A549 (cell line): ENCODE data around the gene RABL6.

Source experiments
- FOSL2 ChIP-seq, 2 experiments: fragments of 450-650 bp in 1 of 2; fragments of >200 bp in 1 of 2; sonication (Bioruptor Twin) in 1 of 2; formaldehyde crosslinking; IDR thresholded peaks; 2 replicates each; pipeline versions ENCODE4 v1.5.0 to v1.6.1; 2016 to 2020; ENCODE audit warnings: mild to moderate bottlenecking in 1 of 2, moderate library complexity in 1 of 2
- MAFK ChIP-seq: fragments of 450-650 bp; IDR thresholded peaks from 2 replicates; pipeline ENCODE4 v1.6.1; 2014; ENCODE audit not compliant: partially characterized antibody
- POLR2A ChIP-seq: IDR thresholded peaks from 2 replicates; pipeline ENCODE4 v1.6.1; 2012; ENCODE audit warnings: mild to moderate bottlenecking, low read length
- TF ChIP-seq, protein P1 (sequence below): fragments of >200 bp; sonication (Bioruptor Twin); formaldehyde crosslinking; IDR thresholded peaks from 3 replicates; pipeline ENCODE4 v1.5.1; 2016
- TF ChIP-seq, protein P2 (sequence below): fragments of 150-350 bp; IDR thresholded peaks from 2 replicates; pipeline ENCODE4 v1.6.1; 2014; ENCODE audit warnings: low read depth, mild to moderate bottlenecking, low read length
- TF ChIP-seq, protein P3 (sequence below): IDR thresholded peaks from 2 replicates; pipeline ENCODE4 v1.6.1; 2012

DNA sequence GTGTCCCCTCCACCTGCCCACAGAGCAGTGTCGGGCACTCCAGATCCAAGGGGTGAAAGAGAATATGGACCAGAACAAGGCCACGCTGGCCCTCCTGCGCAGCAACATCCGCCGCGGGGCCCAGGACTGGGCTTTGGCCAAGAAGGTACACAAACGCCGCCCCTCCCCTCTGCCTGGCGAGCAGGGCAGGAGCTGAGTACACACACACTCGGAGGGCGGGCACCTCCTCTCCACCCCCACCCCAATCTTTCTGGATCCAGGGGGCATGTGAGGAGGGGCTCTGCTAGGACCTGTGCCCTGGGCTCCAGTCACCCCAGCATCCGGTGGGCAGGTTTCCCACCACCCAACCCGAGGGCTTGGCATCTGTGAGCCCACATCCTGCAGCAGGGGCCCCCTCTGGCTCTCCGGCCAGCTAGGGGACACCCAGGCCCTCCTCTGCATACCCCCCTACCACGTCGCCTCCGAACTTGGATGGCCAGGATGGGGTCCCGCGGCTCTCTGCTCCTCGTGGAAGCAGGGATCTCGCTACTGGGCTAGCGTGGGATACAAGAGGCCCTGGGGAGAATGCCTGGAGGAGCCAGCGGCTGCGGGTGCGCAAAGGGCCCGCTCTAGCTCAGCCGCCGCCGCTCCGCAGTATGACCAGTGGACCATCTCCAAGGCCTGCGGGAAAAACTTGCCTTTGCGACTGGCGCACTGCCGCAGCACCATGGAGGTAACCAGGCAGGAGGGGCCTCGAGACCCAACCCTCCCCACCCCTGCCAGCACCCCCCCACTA lies 8.5 kb upstream of the RABL6 start:
- TF ChIP-seq, protein P1, sequence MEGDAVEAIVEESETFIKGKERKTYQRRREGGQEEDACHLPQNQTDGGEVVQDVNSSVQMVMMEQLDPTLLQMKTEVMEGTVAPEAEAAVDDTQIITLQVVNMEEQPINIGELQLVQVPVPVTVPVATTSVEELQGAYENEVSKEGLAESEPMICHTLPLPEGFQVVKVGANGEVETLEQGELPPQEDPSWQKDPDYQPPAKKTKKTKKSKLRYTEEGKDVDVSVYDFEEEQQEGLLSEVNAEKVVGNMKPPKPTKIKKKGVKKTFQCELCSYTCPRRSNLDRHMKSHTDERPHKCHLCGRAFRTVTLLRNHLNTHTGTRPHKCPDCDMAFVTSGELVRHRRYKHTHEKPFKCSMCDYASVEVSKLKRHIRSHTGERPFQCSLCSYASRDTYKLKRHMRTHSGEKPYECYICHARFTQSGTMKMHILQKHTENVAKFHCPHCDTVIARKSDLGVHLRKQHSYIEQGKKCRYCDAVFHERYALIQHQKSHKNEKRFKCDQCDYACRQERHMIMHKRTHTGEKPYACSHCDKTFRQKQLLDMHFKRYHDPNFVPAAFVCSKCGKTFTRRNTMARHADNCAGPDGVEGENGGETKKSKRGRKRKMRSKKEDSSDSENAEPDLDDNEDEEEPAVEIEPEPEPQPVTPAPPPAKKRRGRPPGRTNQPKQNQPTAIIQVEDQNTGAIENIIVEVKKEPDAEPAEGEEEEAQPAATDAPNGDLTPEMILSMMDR, result no peak
- TF ChIP-seq FOSL2 (IDR thresholded peaks at IDR 0.05) (no peak), FOSL2 (CRISPR knock-in tag; IDR thresholded peaks at IDR 0.05) (no peak), MAFK (no peak), POLR2A (no peak; the same call in 1 of the 2 replicates)
- TF ChIP-seq, protein P2, sequence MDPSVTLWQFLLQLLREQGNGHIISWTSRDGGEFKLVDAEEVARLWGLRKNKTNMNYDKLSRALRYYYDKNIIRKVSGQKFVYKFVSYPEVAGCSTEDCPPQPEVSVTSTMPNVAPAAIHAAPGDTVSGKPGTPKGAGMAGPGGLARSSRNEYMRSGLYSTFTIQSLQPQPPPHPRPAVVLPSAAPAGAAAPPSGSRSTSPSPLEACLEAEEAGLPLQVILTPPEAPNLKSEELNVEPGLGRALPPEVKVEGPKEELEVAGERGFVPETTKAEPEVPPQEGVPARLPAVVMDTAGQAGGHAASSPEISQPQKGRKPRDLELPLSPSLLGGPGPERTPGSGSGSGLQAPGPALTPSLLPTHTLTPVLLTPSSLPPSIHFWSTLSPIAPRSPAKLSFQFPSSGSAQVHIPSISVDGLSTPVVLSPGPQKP, result no peak
- TF ChIP-seq, protein P3, sequence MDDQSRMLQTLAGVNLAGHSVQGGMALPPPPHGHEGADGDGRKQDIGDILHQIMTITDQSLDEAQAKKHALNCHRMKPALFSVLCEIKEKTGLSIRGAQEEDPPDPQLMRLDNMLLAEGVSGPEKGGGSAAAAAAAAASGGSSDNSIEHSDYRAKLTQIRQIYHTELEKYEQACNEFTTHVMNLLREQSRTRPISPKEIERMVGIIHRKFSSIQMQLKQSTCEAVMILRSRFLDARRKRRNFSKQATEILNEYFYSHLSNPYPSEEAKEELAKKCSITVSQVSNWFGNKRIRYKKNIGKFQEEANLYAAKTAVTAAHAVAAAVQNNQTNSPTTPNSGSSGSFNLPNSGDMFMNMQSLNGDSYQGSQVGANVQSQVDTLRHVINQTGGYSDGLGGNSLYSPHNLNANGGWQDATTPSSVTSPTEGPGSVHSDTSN, result no peak
